Measurements from ENCODE around the gene UPK1A. TPM values are rescaled to one million over a fixed set of nuclear protein-coding genes. Genes with fewer than 3 reads are reported as not detected.
A peak's percentile ranks its signal among the peaks of the same experiment; 100 is the strongest.
"Not testable (repeated sequence)": the region's sequence is repeated elsewhere in the genome, so short reads cannot be mapped to it uniquely, and the experiment has no call there.

The UPK1A gene
- total and polyA plus RNA-seq, 7 experiments from 2014 or later = 0.41 to 1.3 TPM; not detected in 5

DNA sequence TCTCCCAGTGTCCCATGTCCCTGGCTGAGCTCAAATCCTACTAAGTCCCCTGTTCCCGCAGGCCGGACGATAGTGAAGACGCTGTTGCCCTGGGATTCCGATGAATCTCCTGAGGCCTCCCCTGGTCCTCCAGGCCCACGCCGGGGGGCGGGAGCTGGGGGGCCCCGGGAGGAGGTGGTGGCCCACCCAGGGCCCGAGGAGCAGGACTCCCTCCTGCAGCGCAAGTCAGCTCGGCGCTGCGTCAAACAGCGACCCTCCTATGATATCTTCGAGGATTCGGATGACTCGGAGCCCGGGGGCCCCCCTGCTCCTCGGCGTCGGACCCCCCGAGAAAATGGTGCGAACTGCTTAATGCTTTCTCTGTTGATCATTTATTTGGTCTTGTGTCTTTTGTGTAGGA is 57.4 kb downstream of the UPK1A start:
- Histone ChIP-seq H3K9me3 (ENCODE audit: control insufficient read depth in 2 of 3, low read length in 3 of 3) (no peaks in the 10 kb centered on the region), H3K36me3 (ENCODE audit: control insufficient read depth in 2 of 3, insufficient read depth in 3 of 3, low read length in 3 of 3) (peaks cover 39 to 88% (median 52%) of the 10 kb centered on the region in 3 experiments), H3K4me3 (ENCODE audit: low read length) (no peak overlapping the region), H3K4me1 (ENCODE audit: control insufficient read depth in 2 of 2, insufficient read depth in 2 of 2, low read length in 2 of 2) (peaks cover 8 to 11% of the 10 kb centered on the region in 2 donors), H3K27me3 (ENCODE audit: control insufficient read depth in 2 of 2, insufficient read depth in 2 of 2, low read length in 2 of 2) (no peaks in the 10 kb centered on the region), H3K27ac (ENCODE audit: low read depth, low read length) (no peak overlapping the region)
- H3K27ac Mint-ChIP-seq = no peak overlapping the region
- ChIA-PET CTCF (interaction anchor here (0.6 kb wide), 2 partner anchors 26 to 155 kb away, joined by 3 to 4 read pairs; no protein-coding TSS in a partner anchor), POLR2A (interaction anchor here (1.0 to 1.1 kb wide), 2 partner anchors 17 to 25 kb away, joined by 5 to 6 read pairs; partner anchors contain the start of gene LIN37)
- no peak overlapping the region for H3K4me3 Mint-ChIP-seq
- peaks cover 0 to 49% (median 4%) of the 10 kb centered on the region in 5 donors for H3K36me3 Mint-ChIP-seq
- H3K9me3 Mint-ChIP-seq = no peaks in the 10 kb centered on the region
- intact Hi-C loops (cut with micrococcal nuclease) = no loop called here
- peaks cover 8 to 32% (median 15%) of the 10 kb centered on the region in 7 donors for H3K4me1 Mint-ChIP-seq
- ATAC-seq (no peak), DNase-seq (no peak)
- no peaks in the 10 kb centered on the region for H3K27me3 Mint-ChIP-seq

DNA sequence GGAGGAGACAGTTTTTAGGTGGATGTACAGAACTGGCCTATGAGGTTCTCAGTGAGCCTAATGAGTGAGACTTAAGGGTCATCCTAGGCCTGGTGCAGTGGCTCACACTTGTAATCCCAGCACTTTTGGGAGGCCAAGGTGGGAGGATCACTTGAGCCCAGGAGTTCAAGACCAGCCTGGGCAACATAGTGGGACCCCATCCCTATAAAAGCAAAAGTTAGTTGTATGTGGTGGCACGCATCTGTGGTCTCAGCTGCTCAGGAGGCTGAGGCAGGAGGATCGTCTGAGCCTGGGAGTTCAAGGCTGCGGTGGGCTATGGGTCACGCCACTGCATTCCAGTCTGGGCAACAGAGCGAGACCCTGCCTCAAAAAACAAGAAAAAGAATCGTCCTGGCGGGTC is 57.8 kb downstream of the UPK1A start:
- H3K27ac Mint-ChIP-seq; ATAC-seq; H3K27me3 ChIP-seq (ENCODE audit: control insufficient read depth in 2 of 2, insufficient read depth in 2 of 2, low read length in 2 of 2); H3K9me3 ChIP-seq (ENCODE audit: control insufficient read depth in 2 of 3, low read length in 3 of 3); DNase-seq; H3K9me3 Mint-ChIP-seq; H3K4me3 Mint-ChIP-seq; H3K27me3 Mint-ChIP-seq; CTCF ChIA-PET; H3K4me3 ChIP-seq (ENCODE audit: low read length); H3K27ac ChIP-seq (ENCODE audit: low read depth, low read length); H3K4me1 ChIP-seq (ENCODE audit: control insufficient read depth in 2 of 2, insufficient read depth in 2 of 2, low read length in 2 of 2); intact Hi-C loops (cut with micrococcal nuclease): not testable (repeated sequence)
- POLR2A ChIA-PET = interaction anchor here (1.0 kb wide), 1 partner anchor 24 kb away, joined by 5 read pairs; the partner anchor contains the start of gene LIN37
- H3K4me1 Mint-ChIP-seq = peaks cover 7 to 28% (median 11%) of the 10 kb centered on the region in 7 donors
- peaks cover 39 to 93% (median 52%) of the 10 kb centered on the region in 3 experiments for H3K36me3 ChIP-seq (ENCODE audit: control insufficient read depth in 2 of 3, insufficient read depth in 3 of 3, low read length in 3 of 3)
- peaks cover 0 to 49% (median 4%) of the 10 kb centered on the region in 5 donors for H3K36me3 Mint-ChIP-seq

DNA sequence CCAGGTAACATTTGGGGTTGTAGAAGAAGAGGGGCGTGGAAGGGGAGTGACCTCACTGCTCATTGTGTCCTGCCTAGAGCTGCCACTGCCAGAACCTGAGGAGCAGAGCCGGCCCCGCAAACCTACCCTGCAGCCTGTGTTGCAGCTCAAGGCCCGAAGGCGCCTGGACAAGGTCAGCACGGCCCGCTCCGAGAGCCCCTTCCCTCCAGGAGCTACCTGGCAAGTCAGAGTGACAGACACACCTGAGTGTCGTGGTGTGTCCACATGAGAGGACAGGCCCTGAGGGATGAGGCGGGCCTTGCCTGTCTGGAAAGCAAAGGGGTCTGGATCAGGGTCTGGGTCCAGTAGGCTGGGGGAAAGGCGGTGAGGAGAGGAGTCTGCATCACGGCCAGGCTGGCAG is 58.2 kb downstream of the UPK1A start:
- H3K4me3 Mint-ChIP-seq = no peak overlapping the region
- Histone ChIP-seq H3K4me3 (ENCODE audit: low read length) (no peak overlapping the region), H3K4me1 (ENCODE audit: control insufficient read depth in 2 of 2, insufficient read depth in 2 of 2, low read length in 2 of 2) (peaks cover 0 to 2% of the 10 kb centered on the region in 2 donors), H3K27ac (ENCODE audit: low read depth, low read length) (no peak overlapping the region), H3K36me3 (ENCODE audit: control insufficient read depth in 2 of 3, insufficient read depth in 3 of 3, low read length in 3 of 3) (peaks cover 39 to 96% (median 52%) of the 10 kb centered on the region in 3 experiments), H3K27me3 (ENCODE audit: control insufficient read depth in 2 of 2, insufficient read depth in 2 of 2, low read length in 2 of 2) (no peaks in the 10 kb centered on the region), H3K9me3 (ENCODE audit: control insufficient read depth in 2 of 3, low read length in 3 of 3) (no peaks in the 10 kb centered on the region)
- peaks cover 3 to 24% (median 11%) of the 10 kb centered on the region in 7 donors for H3K4me1 Mint-ChIP-seq
- no peak overlapping the region for H3K27ac Mint-ChIP-seq
- CTCF ChIA-PET = no interaction called here
- POLR2A ChIA-PET = no interaction called here
- H3K27me3 Mint-ChIP-seq = no peaks in the 10 kb centered on the region
- no peak for DNase-seq
- intact Hi-C loops (cut with micrococcal nuclease) = no loop called here
- H3K36me3 Mint-ChIP-seq = peaks cover 0 to 53% (median 4%) of the 10 kb centered on the region in 5 donors
- no peaks in the 10 kb centered on the region for H3K9me3 Mint-ChIP-seq
- no peak for ATAC-seq

- H3K9me3 ChIP-seq (ENCODE audit: control insufficient read depth in 2 of 3, low read length in 3 of 3) = no peaks in the 10 kb centered on the region
- no peak for ATAC-seq
- no peaks in the 10 kb centered on the region for H3K9me3 Mint-ChIP-seq
- H3K27ac ChIP-seq (ENCODE audit: low read depth, low read length) = no peak overlapping the region
- peaks cover under 1 to 20% (median 7%) of the 10 kb centered on the region in 7 donors for H3K4me1 Mint-ChIP-seq
- intact Hi-C loops (cut with micrococcal nuclease) = no loop called here
- DNase-seq = no peak
- peaks cover 39 to 96% (median 52%) of the 10 kb centered on the region in 3 experiments for H3K36me3 ChIP-seq (ENCODE audit: control insufficient read depth in 2 of 3, insufficient read depth in 3 of 3, low read length in 3 of 3)
- peaks cover 2 to 57% (median 4%) of the 10 kb centered on the region in 5 donors for H3K36me3 Mint-ChIP-seq
- H3K4me1 ChIP-seq (ENCODE audit: control insufficient read depth in 2 of 2, insufficient read depth in 2 of 2, low read length in 2 of 2) = no peaks in the 10 kb centered on the region
- H3K4me3 ChIP-seq (ENCODE audit: low read length) = no peak overlapping the region
- ChIA-PET POLR2A (no interaction called here), CTCF (interaction anchor here (0.6 kb wide), 1 partner anchor 20 kb away, joined by 3 read pairs; the partner anchor contains the start of genes PSENEN and U2AF1L4)
- H3K27ac Mint-ChIP-seq = no peak overlapping the region
- no peaks in the 10 kb centered on the region for H3K27me3 Mint-ChIP-seq
- no peak overlapping the region for H3K4me3 Mint-ChIP-seq
- no peaks in the 10 kb centered on the region for H3K27me3 ChIP-seq (ENCODE audit: control insufficient read depth in 2 of 2, insufficient read depth in 2 of 2, low read length in 2 of 2)
Measured at GRCh38 chr19:35725216-35725861, 59.0 kb downstream of the UPK1A start.

GRCh38 chr19:35727053-35727955 is 61.0 kb downstream of the UPK1A start:
- intact Hi-C loops (cut with micrococcal nuclease) = no loop called here
- H3K36me3 ChIP-seq (ENCODE audit: control insufficient read depth in 2 of 3, insufficient read depth in 3 of 3, low read length in 3 of 3) = peaks cover 38 to 100% (median 60%) of the 10 kb centered on the region in 3 experiments
- ChIA-PET CTCF (interaction anchor here (0.9 to 1.0 kb wide), 3 partner anchors 10 to 231 kb away, joined by 3 to 5 read pairs (median 3); partner anchors contain the start of gene U2AF1L4), POLR2A (interaction anchor here (1.5 to 1.8 kb wide), 3 partner anchors 9 to 16 kb away, joined by 4 to 8 read pairs (median 6); no protein-coding TSS in a partner anchor)
- no peak overlapping the region for H3K4me3 ChIP-seq (ENCODE audit: low read length)
- H3K4me1 ChIP-seq (ENCODE audit: control insufficient read depth in 2 of 2, insufficient read depth in 2 of 2, low read length in 2 of 2) = no peaks in the 10 kb centered on the region
- H3K9me3 ChIP-seq (ENCODE audit: control insufficient read depth in 2 of 3, low read length in 3 of 3) = no peaks in the 10 kb centered on the region
- DNase-seq (no peak), ATAC-seq (no peak)
- no peak overlapping the region for H3K27ac ChIP-seq (ENCODE audit: low read depth, low read length)
- no peaks in the 10 kb centered on the region for H3K9me3 Mint-ChIP-seq
- peak overlapping the region in 2 of 9 donors; percentile 32 to 41 for H3K27ac Mint-ChIP-seq
- no peak overlapping the region for H3K4me3 Mint-ChIP-seq
- no peaks in the 10 kb centered on the region for H3K27me3 Mint-ChIP-seq
- H3K27me3 ChIP-seq (ENCODE audit: control insufficient read depth in 2 of 2, insufficient read depth in 2 of 2, low read length in 2 of 2) = no peaks in the 10 kb centered on the region
- H3K4me1 Mint-ChIP-seq = peaks cover 0 to 22% (median 6%) of the 10 kb centered on the region in 7 donors
- peaks cover 4 to 66% (median 10%) of the 10 kb centered on the region in 5 donors for H3K36me3 Mint-ChIP-seq

All from naive thymus-derived CD4-positive, alpha-beta T cell (primary cell).